GM23248 (cell line): ENCODE results near the gene STMND1. TPM values are rescaled to one million over a fixed set of nuclear protein-coding genes. Genes with fewer than 3 reads are reported as not detected.
A peak's percentile ranks its signal among the peaks of the same experiment; 100 is the strongest.

Experiments used
- DNase-seq: peaks from one replicate; pipeline ENCODE4 v3.0.0-alpha.2; 2015
- H2AFZ ChIP-seq: fragments of 200-600 bp; sonication (generic); 2 replicates; pipeline ENCODE4 v1.6.1; 2016; ENCODE audit warnings: antibody characterized with exemption
- H3F3A ChIP-seq: fragments of 200-600 bp; sonication (generic); 2 replicates; pipeline ENCODE4 v1.6.1; 2016; ENCODE audit warnings: mild to moderate bottlenecking, antibody characterized with exemption, mixed run types; ENCODE audit not compliant: insufficient read depth
- H3K27ac ChIP-seq: fragments of 200-600 bp; sonication (generic); 2 replicates; pipeline ENCODE4 v1.5.1; 2016; ENCODE audit warnings: mild to moderate bottlenecking
- H3K27me3 ChIP-seq: fragments of 200-600 bp; sonication (generic); replicated peaks from 2 replicates; pipeline ENCODE4 v1.6.1; 2016; ENCODE audit warnings: mild to moderate bottlenecking; ENCODE audit not compliant: insufficient read depth
- H3K36me3 ChIP-seq: fragments of 200-600 bp; sonication (generic); 2 replicates; pipeline ENCODE4 v1.6.1; 2016; ENCODE audit warnings: low read depth, mild to moderate bottlenecking
- H3K4me1 ChIP-seq: fragments of 200-600 bp; sonication (generic); 2 replicates; pipeline ENCODE4 v1.6.1; 2016; ENCODE audit warnings: mild to moderate bottlenecking; ENCODE audit not compliant: insufficient read depth
- H3K4me2 ChIP-seq: fragments of 200-600 bp; sonication (generic); one replicate; pipeline ENCODE4 v1.6.1; 2016; ENCODE audit warnings: mild to moderate bottlenecking; ENCODE audit not compliant: unreplicated experiment
- H3K4me3 ChIP-seq: fragments of 200-600 bp; sonication (generic); 2 replicates; pipeline ENCODE4 v1.5.1; 2016; ENCODE audit warnings: mild to moderate bottlenecking
- H3K79me2 ChIP-seq: fragments of 200-600 bp; sonication (generic); 2 replicates; pipeline ENCODE4 v1.6.1; 2016; ENCODE audit warnings: mild to moderate bottlenecking; ENCODE audit not compliant: insufficient read depth
- H3K9ac ChIP-seq: fragments of 200-600 bp; sonication (generic); 2 replicates; pipeline ENCODE4 v1.6.1; 2016; ENCODE audit warnings: mild to moderate bottlenecking
- H3K9me2 ChIP-seq: fragments of 200-600 bp; sonication (generic); 2 replicates; pipeline ENCODE4 v1.6.1; 2016; ENCODE audit warnings: mixed run types, mild to moderate bottlenecking, moderate library complexity; ENCODE audit not compliant: insufficient read depth
- H3K9me3 ChIP-seq: fragments of 200-600 bp; sonication (generic); one replicate; pipeline ENCODE4 v1.6.1; 2017; ENCODE audit warnings: low read depth
- H4K20me1 ChIP-seq: fragments of 200-600 bp; sonication (generic); 2 replicates; pipeline ENCODE4 v1.6.0; 2016; ENCODE audit not compliant: insufficient read depth
- EZH2 ChIP-seq: fragments of 200-600 bp; sonication (generic); IDR thresholded peaks from 2 replicates; pipeline ENCODE4 v1.6.1; 2018; ENCODE audit warnings: antibody characterized with exemption, mild to moderate bottlenecking; ENCODE audit not compliant: insufficient read depth, poor library complexity, severe bottlenecking
- EZH2phosphoT487 ChIP-seq: fragments of 200-600 bp; sonication (generic); IDR thresholded peaks from 2 replicates; pipeline ENCODE4 v1.6.1; 2018; ENCODE audit warnings: antibody characterized with exemption, moderate library complexity, mild to moderate bottlenecking, low read depth; ENCODE audit not compliant: insufficient read depth
- WGBS, 2 experiments: methylation state at CpG; one replicate each; pipeline ENCODE4 v1.1.6; 2015 to 2017; ENCODE audit warnings: low lambda C conversion rate in 2 of 2, low coverage in 1 of 2; ENCODE audit errors: missing lambda C conversion rate in 2 of 2; 5-methylcytosine and 5-hydroxymethylcytosine counted together
- in situ Hi-C: fragments of 300-500 bp; cut with MboI; formaldehyde crosslinking; loops from 2 replicates; pipeline ENCODE4 v1.15.0; 2020
- polyA plus RNA-seq: library from polyadenylated mRNA; unstranded; fragments of >200 nt; fragmentation: Nextera tagmentation; extraction: Ambion mirVana; gene quantifications from 2 replicates; pipeline ENCODE4 v1.2.1, GENCODE V29; 2016
- total RNA-seq: library from RNA; depleted of rRNA; stranded (reverse); fragments of >200 nt; shearing (Covaris generic); gene quantifications from 2 replicates; pipeline ENCODE4 v1.2.3, GENCODE V29; 2014

STMND1 gene
- total and polyA plus RNA-seq, 2 experiments from 2014 or later, result not detected

GRCh38 chr6:17169291-17169690 lies 67.4 kb downstream of the STMND1 start:
- Histone ChIP-seq H3K4me2 (no peak overlapping the region), H2AFZ (no peak overlapping the region)

GRCh38 chr6:17169711-17170110 lies 67.9 kb downstream of the STMND1 start:
- Histone ChIP-seq H3F3A (no peaks in the 10 kb centered on the region), H3K79me2 (no peaks in the 10 kb centered on the region), H3K9me2 (no peaks in the 10 kb centered on the region), H3K4me3 (no peak overlapping the region), H3K4me2 (no peak overlapping the region), H3K9ac (no peak overlapping the region), H3K27ac (no peak overlapping the region), H3K27me3 (no peaks in the 10 kb centered on the region), H2AFZ (no peak overlapping the region), H3K9me3 (no peaks in the 10 kb centered on the region), H3K36me3 (no peaks in the 10 kb centered on the region), H3K4me1 (0 out of 2 replicates have a peak, but pooled peaks cover 7% of the 10 kb centered on the region), H4K20me1 (no peaks in the 10 kb centered on the region)
- TF ChIP-seq EZH2phosphoT487 (no peak), EZH2 (no peak)
- WGBS, 2 experiments, result 93 to 95% methylated on average over 6 of the region's 6 CpGs
- DNase-seq, result no peak
- in situ Hi-C loops, result no loop called here

More at GRCh38 chr6:17169291-17169690, 67.4 kb downstream of the STMND1 start:
- no peak overlapping the region for H3K9ac ChIP-seq
- H3K79me2 ChIP-seq, result no peaks in the 10 kb centered on the region
- no peaks in the 10 kb centered on the region for H3K9me2 ChIP-seq
- H3F3A ChIP-seq, result no peaks in the 10 kb centered on the region
- no peak overlapping the region for H3K27ac ChIP-seq
- no peaks in the 10 kb centered on the region for H3K27me3 ChIP-seq
- TF ChIP-seq EZH2 (no peak), EZH2phosphoT487 (no peak)
- 82 to 85% methylated on average over 6 of the region's 6 CpGs for WGBS, 2 experiments
- no peaks in the 10 kb centered on the region for H4K20me1 ChIP-seq
- H3K4me3 ChIP-seq, result no peak overlapping the region
- peak; percentile 3 for DNase-seq
- in situ Hi-C loops, result no loop called here
- no peaks in the 10 kb centered on the region for H3K36me3 ChIP-seq
- no peaks in the 10 kb centered on the region for H3K9me3 ChIP-seq
- H3K4me1 ChIP-seq, result 0 out of 2 replicates have a peak, but pooled peaks cover 7% of the 10 kb centered on the region

- no peaks in the 10 kb centered on the region for H3F3A ChIP-seq
- H4K20me1 ChIP-seq, result no peaks in the 10 kb centered on the region
- no peaks in the 10 kb centered on the region for H3K27me3 ChIP-seq
- no peaks in the 10 kb centered on the region for H3K9me3 ChIP-seq
- H3K4me1 ChIP-seq, result no peaks in the 10 kb centered on the region
- TF ChIP-seq EZH2, result no peak
- TF ChIP-seq EZH2phosphoT487, result no peak
- no peak overlapping the region for H2AFZ ChIP-seq
- in situ Hi-C loops, result no loop called here
- no peak overlapping the region for H3K4me2 ChIP-seq
- H3K4me3 ChIP-seq, result no peak overlapping the region
- H3K27ac ChIP-seq, result no peak overlapping the region
- no peaks in the 10 kb centered on the region for H3K36me3 ChIP-seq
- no peak overlapping the region for H3K9ac ChIP-seq
- peak; percentile 20 for DNase-seq
- H3K79me2 ChIP-seq, result no peaks in the 10 kb centered on the region
- 48 to 54% methylated on average over 4 of the region's 4 CpGs for WGBS, 2 experiments
- no peaks in the 10 kb centered on the region for H3K9me2 ChIP-seq
Measured at GRCh38 chr6:17172836-17173470, 71.1 kb downstream of the STMND1 start.

- no peaks in the 10 kb centered on the region for H3K36me3 ChIP-seq
- TF ChIP-seq EZH2phosphoT487, result no peak
- no peak for TF ChIP-seq EZH2
- 58 to 61% methylated on average over 2 of the region's 2 CpGs for WGBS, 2 experiments
- no peaks in the 10 kb centered on the region for H3K9me3 ChIP-seq
- in situ Hi-C loops, result no loop called here
- no peak overlapping the region for H3K9ac ChIP-seq
- no peaks in the 10 kb centered on the region for H4K20me1 ChIP-seq
- DNase-seq, result no peak
- H3K27me3 ChIP-seq, result no peaks in the 10 kb centered on the region
- H3K27ac ChIP-seq, result no peak overlapping the region
- H3F3A ChIP-seq, result peaks cover 12% of the 10 kb centered on the region; the same call in 1 of the 2 replicates
- H3K9me2 ChIP-seq, result no peaks in the 10 kb centered on the region
- no peak overlapping the region for H3K4me2 ChIP-seq
- H3K4me3 ChIP-seq, result no peak overlapping the region
- H3K79me2 ChIP-seq, result no peaks in the 10 kb centered on the region
- H3K4me1 ChIP-seq, result no peaks in the 10 kb centered on the region
- no peak overlapping the region for H2AFZ ChIP-seq
Measured at GRCh38 chr6:17178326-17178725, 76.5 kb downstream of the STMND1 start.
